ENCODE results near the gene PXYLP1. TPM values are rescaled to one million over a fixed set of nuclear protein-coding genes. Genes with fewer than 3 reads are reported as not detected.

Gene PXYLP1
- total and polyA plus RNA-seq, 2 donors: 41.5 to 49.0 TPM

DNA sequence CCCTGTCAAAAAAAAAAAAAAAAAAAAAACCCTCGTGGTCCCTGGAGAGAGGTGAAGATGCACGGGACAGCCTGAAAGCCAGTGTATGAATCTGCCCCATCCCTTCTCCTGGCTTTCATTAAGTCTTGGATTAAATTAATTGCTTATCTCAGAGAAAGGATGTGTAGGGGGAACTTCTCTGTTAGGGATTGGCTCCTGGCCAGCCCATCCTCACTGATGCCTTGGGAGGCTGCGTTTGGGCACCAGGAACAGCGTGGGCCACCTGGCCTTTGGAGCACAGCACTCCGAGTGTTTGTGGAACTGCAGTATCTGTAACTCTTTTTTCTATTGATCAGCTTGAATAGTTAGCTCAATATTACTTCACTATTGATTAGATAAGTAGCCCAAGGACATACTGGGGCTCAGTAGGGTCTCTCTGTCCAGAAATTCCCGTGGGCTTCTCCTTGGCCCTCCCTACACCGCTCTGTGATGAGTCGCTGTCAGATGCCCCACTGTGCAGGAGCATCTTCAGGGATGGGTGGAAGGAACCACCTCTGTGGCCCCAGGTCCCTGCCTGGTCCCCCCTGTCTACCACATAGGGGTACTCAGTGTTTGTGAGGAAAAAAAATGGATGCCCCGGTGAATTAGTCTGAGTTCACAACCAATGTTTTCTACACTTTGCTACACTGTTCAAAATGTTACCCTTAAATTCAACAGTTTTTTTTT lies 2.0 kb downstream of the PXYLP1 start:
- 72% methylated on average over 9 of the region's 9 CpGs for WGBS
- no peak for DNase-seq (ENCODE audit: low read depth in 6 of 9, low spot score in 9 of 9)

GRCh38 chr3:141234283-141234682 lies 2.7 kb downstream of the PXYLP1 start:
- DNase-seq (ENCODE audit: low read depth in 6 of 9, low spot score in 9 of 9): no peak
- Histone ChIP-seq H3K27ac (ENCODE audit: low read depth in 1 of 2, low read length in 1 of 2) (no peak overlapping the region), H3K27me3 (ENCODE audit: control insufficient read depth in 2 of 2, insufficient read depth in 1 of 2, low read length in 1 of 2) (peaks cover 0 to 4% of the 10 kb centered on the region in 2 donors), H3K4me3 (ENCODE audit: low read length in 2 of 2) (no peak overlapping the region), H3K9me3 (ENCODE audit: control insufficient read depth in 2 of 2, insufficient read depth in 1 of 2, low read length in 1 of 2) (no peaks in the 10 kb centered on the region), H3K36me3 (ENCODE audit: control insufficient read depth in 2 of 2, insufficient read depth in 2 of 2, low read length in 1 of 2) (peaks cover 3 to 20% of the 10 kb centered on the region in 2 donors), H3K4me1 (ENCODE audit: control insufficient read depth in 2 of 2, insufficient read depth in 2 of 2, low read length in 2 of 2) (peaks cover 63 to 78% of the 10 kb centered on the region in 2 donors)
- 50% methylated on average over 3 of the region's 3 CpGs for WGBS

More for the DNA sequence above, 2.0 kb downstream of the PXYLP1 start:
- Histone ChIP-seq H3K27ac (ENCODE audit: low read depth in 1 of 2, low read length in 1 of 2) (no peak overlapping the region), H3K9me3 (ENCODE audit: control insufficient read depth in 2 of 2, insufficient read depth in 1 of 2, low read length in 1 of 2) (no peaks in the 10 kb centered on the region), H3K4me3 (ENCODE audit: low read length in 2 of 2) (peak overlapping the region in 1 of 2 donors; percentile 26), H3K27me3 (ENCODE audit: control insufficient read depth in 2 of 2, insufficient read depth in 1 of 2, low read length in 1 of 2) (peaks cover 0 to 4% of the 10 kb centered on the region in 2 donors), H3K4me1 (ENCODE audit: control insufficient read depth in 2 of 2, insufficient read depth in 2 of 2, low read length in 2 of 2) (peaks cover 66 to 80% of the 10 kb centered on the region in 2 donors), H3K36me3 (ENCODE audit: control insufficient read depth in 2 of 2, insufficient read depth in 2 of 2, low read length in 1 of 2) (peaks cover 3 to 20% of the 10 kb centered on the region in 2 donors)

- peak overlapping the region in 1 of 2 donors; percentile 64 for H3K27ac ChIP-seq (ENCODE audit: low read depth in 1 of 2, low read length in 1 of 2)
- H3K4me3 ChIP-seq (ENCODE audit: low read length in 2 of 2): no peak overlapping the region
- DNase-seq (ENCODE audit: low read depth in 6 of 9, low spot score in 9 of 9): peak in 1 of 9 donors; percentile 39
- 62% methylated on average over 10 of the region's 10 CpGs for WGBS
- no peaks in the 10 kb centered on the region for H3K9me3 ChIP-seq (ENCODE audit: control insufficient read depth in 2 of 2, insufficient read depth in 1 of 2, low read length in 1 of 2)
- peaks cover 0 to 4% of the 10 kb centered on the region in 2 donors for H3K27me3 ChIP-seq (ENCODE audit: control insufficient read depth in 2 of 2, insufficient read depth in 1 of 2, low read length in 1 of 2)
- peaks cover 3 to 20% of the 10 kb centered on the region in 2 donors for H3K36me3 ChIP-seq (ENCODE audit: control insufficient read depth in 2 of 2, insufficient read depth in 2 of 2, low read length in 1 of 2)
- peaks cover 62 to 78% of the 10 kb centered on the region in 2 donors for H3K4me1 ChIP-seq (ENCODE audit: control insufficient read depth in 2 of 2, insufficient read depth in 2 of 2, low read length in 2 of 2)
These were observed 4.1 kb downstream of the PXYLP1 start for GRCh38 chr3:141235661-141236171.

- Histone ChIP-seq H3K4me3 (ENCODE audit: low read length in 2 of 2) (no peak overlapping the region), H3K27ac (ENCODE audit: low read depth in 1 of 2, low read length in 1 of 2) (peak overlapping the region in 1 of 2 donors; percentile 64), H3K9me3 (ENCODE audit: control insufficient read depth in 2 of 2, insufficient read depth in 1 of 2, low read length in 1 of 2) (no peaks in the 10 kb centered on the region), H3K4me1 (ENCODE audit: control insufficient read depth in 2 of 2, insufficient read depth in 2 of 2, low read length in 2 of 2) (peaks cover 61 to 78% of the 10 kb centered on the region in 2 donors), H3K27me3 (ENCODE audit: control insufficient read depth in 2 of 2, insufficient read depth in 1 of 2, low read length in 1 of 2) (peaks cover 0 to 4% of the 10 kb centered on the region in 2 donors), H3K36me3 (ENCODE audit: control insufficient read depth in 2 of 2, insufficient read depth in 2 of 2, low read length in 1 of 2) (peaks cover 7 to 20% of the 10 kb centered on the region in 2 donors)
- WGBS: 9% methylated on average over 1 of the region's 1 CpG
- no peak for DNase-seq (ENCODE audit: low read depth in 6 of 9, low spot score in 9 of 9)
These were observed 4.7 kb downstream of the PXYLP1 start for GRCh38 chr3:141236361-141236760.

GRCh38 chr3:141237701-141238521 lies 6.3 kb downstream of the PXYLP1 start:
- Histone ChIP-seq H3K27me3 (ENCODE audit: control insufficient read depth in 2 of 2, insufficient read depth in 1 of 2, low read length in 1 of 2) (no peaks in the 10 kb centered on the region), H3K4me1 (ENCODE audit: control insufficient read depth in 2 of 2, insufficient read depth in 2 of 2, low read length in 2 of 2) (peaks cover 76 to 86% of the 10 kb centered on the region in 2 donors), H3K27ac (ENCODE audit: low read depth in 1 of 2, low read length in 1 of 2) (peak overlapping the region; percentile 1 to 86), H3K9me3 (ENCODE audit: control insufficient read depth in 2 of 2, insufficient read depth in 1 of 2, low read length in 1 of 2) (no peaks in the 10 kb centered on the region), H3K4me3 (ENCODE audit: low read length in 2 of 2) (no peak overlapping the region), H3K36me3 (ENCODE audit: control insufficient read depth in 2 of 2, insufficient read depth in 2 of 2, low read length in 1 of 2) (peaks cover 21 to 23% of the 10 kb centered on the region in 2 donors)
- DNase-seq (ENCODE audit: low read depth in 6 of 9, low spot score in 9 of 9): peak in 1 of 9 donors; percentile 66
- 75% methylated on average over 14 of the region's 14 CpGs for WGBS

GRCh38 chr3:141239511-141240281 lies 8.1 kb downstream of the PXYLP1 start:
- no peak for DNase-seq (ENCODE audit: low read depth in 6 of 9, low spot score in 9 of 9)

DNA sequence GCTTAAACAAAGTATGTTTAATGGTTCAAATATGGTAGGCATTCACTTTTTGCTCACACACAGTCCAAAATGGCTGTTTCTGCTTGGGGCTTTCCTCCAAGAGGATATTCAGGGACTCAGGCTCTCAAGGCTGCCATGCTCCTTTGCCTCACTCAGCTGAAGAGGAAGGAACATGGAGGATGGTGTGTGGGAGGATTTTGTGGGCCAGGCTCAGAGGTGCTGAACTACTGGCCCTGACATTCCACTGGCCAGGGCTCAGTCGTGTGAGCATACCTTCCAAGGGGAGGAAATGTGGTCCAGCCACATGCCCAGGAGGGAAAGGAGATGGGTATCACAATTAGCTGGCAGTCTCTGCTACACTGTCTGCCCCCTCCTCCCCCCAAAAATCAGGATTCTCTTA lies 8.7 kb downstream of the PXYLP1 start:
- 83% methylated on average over 1 of the region's 1 CpG for WGBS
- H3K27ac ChIP-seq (ENCODE audit: low read depth in 1 of 2, low read length in 1 of 2): no peak overlapping the region
- DNase-seq (ENCODE audit: low read depth in 6 of 9, low spot score in 9 of 9): no peak
- H3K9me3 ChIP-seq (ENCODE audit: control insufficient read depth in 2 of 2, insufficient read depth in 1 of 2, low read length in 1 of 2): no peaks in the 10 kb centered on the region
- peaks cover 60 to 72% of the 10 kb centered on the region in 2 donors for H3K4me1 ChIP-seq (ENCODE audit: control insufficient read depth in 2 of 2, insufficient read depth in 2 of 2, low read length in 2 of 2)
- peaks cover 19 to 28% of the 10 kb centered on the region in 2 donors for H3K36me3 ChIP-seq (ENCODE audit: control insufficient read depth in 2 of 2, insufficient read depth in 2 of 2, low read length in 1 of 2)
- H3K27me3 ChIP-seq (ENCODE audit: control insufficient read depth in 2 of 2, insufficient read depth in 1 of 2, low read length in 1 of 2): no peaks in the 10 kb centered on the region
- no peak overlapping the region for H3K4me3 ChIP-seq (ENCODE audit: low read length in 2 of 2)

More at GRCh38 chr3:141239511-141240281, 8.1 kb downstream of the PXYLP1 start:
- Histone ChIP-seq H3K4me3 (ENCODE audit: low read length in 2 of 2) (no peak overlapping the region), H3K4me1 (ENCODE audit: control insufficient read depth in 2 of 2, insufficient read depth in 2 of 2, low read length in 2 of 2) (peaks cover 64 to 78% of the 10 kb centered on the region in 2 donors), H3K27me3 (ENCODE audit: control insufficient read depth in 2 of 2, insufficient read depth in 1 of 2, low read length in 1 of 2) (no peaks in the 10 kb centered on the region), H3K27ac (ENCODE audit: low read depth in 1 of 2, low read length in 1 of 2) (peak overlapping the region in 1 of 2 donors; percentile 62), H3K36me3 (ENCODE audit: control insufficient read depth in 2 of 2, insufficient read depth in 2 of 2, low read length in 1 of 2) (peaks cover 24 to 28% of the 10 kb centered on the region in 2 donors), H3K9me3 (ENCODE audit: control insufficient read depth in 2 of 2, insufficient read depth in 1 of 2, low read length in 1 of 2) (no peaks in the 10 kb centered on the region)
- 94% methylated on average over 5 of the region's 5 CpGs for WGBS

DNA sequence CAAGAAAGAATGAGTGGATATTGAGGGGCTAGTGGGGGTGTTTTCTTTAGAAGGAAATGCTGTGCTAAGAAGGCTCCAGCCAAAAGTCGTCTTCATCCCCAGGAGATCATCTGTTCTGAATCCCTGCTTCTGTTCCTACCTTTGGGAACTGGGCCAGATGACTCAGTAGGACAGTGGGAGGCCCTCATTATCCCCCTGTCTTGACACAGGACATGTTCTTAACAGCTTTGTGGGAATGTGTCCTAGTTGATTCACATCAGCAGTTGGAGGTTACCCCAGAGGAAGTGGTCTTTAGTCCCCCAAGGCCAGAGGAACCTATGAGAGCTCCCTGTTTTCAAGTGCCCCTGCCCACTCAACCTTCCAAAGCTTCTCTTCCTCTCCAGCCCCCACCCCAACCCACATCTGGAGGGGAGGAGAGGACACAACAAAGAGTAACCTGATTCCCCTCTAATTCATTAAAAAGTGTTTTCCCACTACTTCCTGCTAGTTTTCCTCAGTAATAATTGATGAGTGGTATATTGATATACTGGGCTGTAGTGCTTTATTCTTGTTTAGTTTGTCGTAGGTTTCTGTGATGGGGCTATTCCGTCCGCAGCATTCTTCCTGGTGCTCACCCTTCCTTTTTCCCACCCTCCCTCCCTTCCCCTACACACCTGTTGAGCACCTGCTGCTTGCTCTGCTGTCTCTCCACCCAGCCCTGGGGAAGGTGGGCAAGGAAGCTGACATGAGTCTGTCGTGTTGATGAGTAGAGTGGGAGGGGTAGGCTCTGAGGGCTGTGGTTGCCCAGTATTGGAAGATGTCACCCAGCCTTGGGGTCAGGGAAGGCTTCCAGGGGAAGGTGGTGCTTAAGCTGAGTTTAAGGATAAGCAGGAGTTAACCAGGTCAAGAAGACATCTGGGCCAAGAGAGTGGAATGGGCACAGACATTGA lies 9.3 kb downstream of the PXYLP1 start:
- Histone ChIP-seq H3K4me1 (ENCODE audit: control insufficient read depth in 2 of 2, insufficient read depth in 2 of 2, low read length in 2 of 2) (peaks cover 56 to 65% of the 10 kb centered on the region in 2 donors), H3K4me3 (ENCODE audit: low read length in 2 of 2) (no peak overlapping the region), H3K36me3 (ENCODE audit: control insufficient read depth in 2 of 2, insufficient read depth in 2 of 2, low read length in 1 of 2) (peaks cover 14 to 29% of the 10 kb centered on the region in 2 donors), H3K9me3 (ENCODE audit: control insufficient read depth in 2 of 2, insufficient read depth in 1 of 2, low read length in 1 of 2) (no peaks in the 10 kb centered on the region), H3K27ac (ENCODE audit: low read depth in 1 of 2, low read length in 1 of 2) (no peak overlapping the region), H3K27me3 (ENCODE audit: control insufficient read depth in 2 of 2, insufficient read depth in 1 of 2, low read length in 1 of 2) (no peaks in the 10 kb centered on the region)
- DNase-seq (ENCODE audit: low read depth in 6 of 9, low spot score in 9 of 9): no peak
- WGBS: 71% methylated on average over 5 of the region's 5 CpGs

All from thymus (tissue), 11 donors.